Activated CD4-positive, CD25-positive, alpha-beta regulatory T cell treated with anti-CD3 and anti-CD28 coated beads, Interleukin-2, amount 50 U/mL, for 72 hours (primary cell): ENCODE results near the gene BPIFB4.
"Not testable (repeated sequence)": the region's sequence is repeated elsewhere in the genome, so short reads cannot be mapped to it uniquely, and the experiment has no call there.

Experiments used
- DNase-seq: peaks from one replicate; pipeline ENCODE4 v3.0.0; 2021

BPIFB4 gene

DNA sequence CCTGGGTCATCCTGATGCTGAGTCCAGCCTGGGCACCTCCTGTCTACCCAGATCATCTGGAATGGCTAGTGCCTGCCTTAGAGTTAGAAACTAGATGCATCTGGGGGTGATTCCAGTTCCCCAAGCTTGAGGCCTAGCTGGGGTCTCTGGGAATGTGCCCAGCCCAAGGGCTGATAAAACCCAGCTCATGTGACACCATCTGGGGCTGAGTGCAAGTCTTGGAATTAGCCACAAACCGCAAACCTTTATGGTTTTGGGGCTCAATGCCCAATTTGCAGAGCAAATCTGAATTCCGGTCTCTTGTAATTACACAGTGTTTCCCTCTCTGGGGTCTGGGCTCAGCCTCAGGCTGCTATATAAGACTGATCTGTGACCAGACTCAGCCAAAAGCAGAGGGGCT, at the start of gene BPIFB4:
Gene BPIFB4 (plus strand): TSS at position 385 of the 400 bp plus-strand sequence. CDS start 1,884 bp downstream, outside the sequence.
- DNase-seq = no peak

DNA sequence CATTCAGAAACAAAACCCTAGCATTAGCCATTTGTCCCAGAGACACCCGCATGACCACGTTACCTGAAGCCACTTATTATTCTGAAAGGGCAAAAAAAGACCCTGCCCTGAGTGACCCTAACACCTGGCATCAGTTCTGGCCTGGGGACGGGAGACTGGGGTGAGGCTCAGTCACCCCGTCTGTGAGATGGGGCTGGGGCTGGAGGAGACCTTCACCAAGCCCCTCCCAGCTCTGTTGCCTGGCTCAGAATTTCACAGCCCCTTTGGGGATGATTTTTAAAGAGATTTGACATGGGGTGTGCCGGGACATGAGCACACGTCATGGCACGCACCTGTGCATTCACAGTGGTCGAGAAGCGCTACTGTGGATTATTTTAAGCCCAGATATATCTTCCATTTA, 49.4 kb upstream of the BPIFB4 start:
- DNase-seq = no peak

DNA sequence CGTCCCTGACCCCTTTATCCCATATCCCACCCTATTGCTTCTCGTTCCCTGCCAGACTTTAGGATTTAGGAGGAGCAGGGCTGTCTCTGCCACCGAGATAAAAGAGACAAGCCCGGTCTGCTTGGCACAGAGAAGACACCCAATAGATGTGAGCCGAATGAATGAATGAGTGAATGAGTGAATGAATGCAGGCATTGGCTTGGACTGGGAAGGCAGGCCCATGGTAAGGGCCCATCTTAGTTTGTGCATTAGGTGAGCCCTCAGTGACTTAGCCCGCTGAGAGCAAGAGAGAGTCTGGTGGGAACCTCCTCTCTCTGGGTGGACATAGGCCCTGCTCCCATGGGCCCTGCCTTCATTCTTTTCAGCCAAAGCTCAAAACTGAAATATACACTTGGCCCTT, 48.9 kb upstream of the BPIFB4 start:
- DNase-seq = no peak

DNA sequence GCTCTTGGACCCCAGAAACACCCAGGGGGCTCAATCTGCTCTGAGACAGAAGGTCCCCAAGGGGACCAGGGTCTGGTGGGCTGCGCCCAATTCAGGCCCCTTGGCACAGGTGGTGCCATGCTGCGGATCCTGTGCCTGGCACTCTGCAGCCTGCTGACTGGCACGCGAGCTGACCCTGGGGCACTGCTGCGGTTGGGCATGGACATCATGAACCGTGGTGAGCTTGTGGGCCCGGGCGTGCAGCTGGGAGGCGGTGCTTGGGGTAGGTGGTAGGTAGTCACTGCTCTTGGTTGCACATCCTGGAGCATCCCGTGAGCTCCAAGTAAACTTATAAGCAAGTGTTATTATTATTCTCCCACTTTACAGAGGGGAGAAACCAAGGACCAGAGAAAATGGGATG, 47.9 kb upstream of the BPIFB4 start, which contains the start of gene BPIFB6:
Gene BPIFB6 (plus strand): TSS at position 118 of the 400 bp plus-strand sequence. CDS start 0 bp downstream, at position 118.
- DNase-seq = no peak

DNA sequence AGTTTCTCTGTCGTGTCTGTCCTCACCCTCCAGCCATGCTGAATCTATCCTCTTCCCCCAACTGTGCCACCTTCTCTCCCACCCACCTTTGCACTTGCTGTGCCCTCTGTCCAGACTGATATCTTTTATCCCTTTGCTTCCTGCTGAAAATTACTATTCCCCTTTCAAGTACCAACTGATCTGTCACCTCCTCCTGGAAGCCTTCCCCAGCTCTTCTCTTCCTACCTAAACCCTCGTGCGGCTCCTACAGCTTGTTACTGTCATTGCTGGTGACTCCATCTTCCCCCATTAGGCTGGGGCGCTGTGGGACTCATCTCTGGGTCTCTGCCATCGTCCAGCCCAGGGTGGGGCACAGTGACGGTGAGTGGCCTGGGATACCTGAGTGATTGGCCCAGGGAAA, 46.9 kb upstream of the BPIFB4 start:
- DNase-seq = no peak

DNA sequence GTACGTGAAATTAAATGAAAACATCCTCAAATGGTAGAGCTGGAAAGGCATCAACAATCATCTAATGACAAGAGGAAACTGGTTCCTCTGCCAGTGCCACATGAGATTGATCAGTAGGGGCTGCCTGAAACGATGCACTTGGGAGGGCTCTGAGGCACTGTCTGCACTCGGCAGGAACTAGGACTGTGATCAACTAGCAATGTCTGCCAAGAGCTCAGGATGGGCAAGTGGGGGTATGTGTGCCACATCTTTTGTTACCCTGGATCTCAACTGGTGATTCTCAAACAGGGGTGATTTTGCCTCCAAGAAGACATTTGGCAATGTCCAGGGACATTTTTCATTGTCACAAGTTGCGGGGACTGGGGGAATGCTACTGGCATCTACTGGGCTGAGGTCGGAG, 46.1 kb upstream of the BPIFB4 start:
- DNase-seq = no peak

DNA sequence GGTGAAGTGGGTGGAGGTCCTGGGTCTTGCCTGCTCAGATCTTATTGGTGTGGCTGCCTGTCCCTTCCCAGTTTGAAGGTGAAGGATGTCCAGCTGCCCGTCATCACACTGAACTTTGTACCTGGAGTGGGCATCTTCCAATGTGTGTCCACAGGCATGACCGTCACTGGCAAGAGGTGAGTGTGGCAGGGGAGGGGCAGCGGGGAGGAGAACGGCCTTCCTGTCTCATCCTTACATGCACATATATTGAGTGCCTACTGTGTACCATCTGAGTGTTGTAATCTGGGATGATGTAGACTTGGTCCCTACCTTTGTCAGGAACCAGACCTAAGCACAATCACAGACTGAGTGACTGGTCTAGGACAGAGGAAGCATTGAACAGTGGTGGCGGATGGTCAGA, 45.3 kb upstream of the BPIFB4 start:
- DNase-seq = no peak

DNA sequence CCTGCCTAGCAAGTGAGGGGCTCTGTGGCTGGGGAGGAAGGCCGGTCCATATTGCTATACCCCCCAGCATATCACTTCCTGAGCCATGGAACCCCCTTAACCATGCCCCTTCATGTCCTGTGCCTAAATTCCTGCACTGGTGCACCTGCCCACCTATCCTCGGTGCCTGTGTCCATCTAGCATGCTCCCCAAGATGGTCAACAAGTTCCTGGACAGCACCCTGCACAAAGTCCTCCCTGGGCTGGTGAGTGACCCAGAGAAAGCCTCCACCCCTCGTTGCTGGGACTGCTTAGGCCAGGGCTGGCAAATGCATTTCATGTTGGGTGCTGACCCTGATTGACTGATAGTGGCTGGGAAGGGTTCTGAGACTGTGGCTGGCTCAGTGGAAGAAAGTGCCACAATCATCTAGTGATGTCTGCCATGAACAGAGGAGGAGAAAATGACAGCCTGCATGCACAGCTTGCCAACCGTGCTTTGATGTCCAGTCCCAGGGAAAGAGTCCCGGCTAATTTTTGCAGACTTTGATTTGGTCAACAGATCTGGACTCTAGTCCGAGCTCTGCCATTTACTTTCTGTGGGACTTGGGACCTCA, 44.4 kb upstream of the BPIFB4 start:
- DNase-seq = no peak

DNA sequence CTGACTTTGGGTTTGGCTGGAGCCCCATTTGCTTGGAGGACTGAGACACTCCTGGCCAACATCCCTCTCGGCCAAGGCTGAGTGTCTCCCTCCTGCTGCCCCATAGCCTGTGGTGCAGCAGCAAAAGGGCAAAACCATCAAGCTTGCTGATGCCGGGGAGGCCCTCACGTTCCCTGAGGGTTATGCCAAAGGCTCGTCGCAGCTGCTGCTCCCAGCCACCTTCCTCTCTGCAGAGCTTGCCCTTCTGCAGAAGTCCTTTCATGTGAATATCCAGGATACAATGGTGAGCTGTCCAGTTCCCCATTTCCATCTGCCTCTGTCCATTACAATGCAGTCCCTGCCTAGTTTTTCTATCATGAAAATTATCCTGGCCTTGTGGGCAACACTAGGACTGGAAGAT, 42.0 kb upstream of the BPIFB4 start:
- no peak for DNase-seq

DNA sequence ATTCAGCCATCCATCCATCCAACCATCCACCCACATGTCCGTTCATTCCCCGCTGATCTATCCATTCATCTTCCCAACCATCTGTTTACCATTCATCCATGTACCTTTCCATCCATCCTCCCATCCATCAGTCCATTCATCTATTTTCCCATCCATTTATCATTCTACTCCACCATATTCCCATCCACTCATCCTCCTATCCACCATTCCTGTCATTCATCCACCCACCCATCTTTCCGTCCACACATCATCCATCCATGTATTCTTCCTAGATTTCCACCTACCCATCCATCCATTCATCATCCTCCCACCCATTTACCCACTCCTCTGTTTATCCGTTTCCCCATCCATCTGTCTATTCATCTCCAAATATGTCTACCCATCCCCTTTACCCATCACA, 41.2 kb upstream of the BPIFB4 start:
- no peak for DNase-seq

DNA sequence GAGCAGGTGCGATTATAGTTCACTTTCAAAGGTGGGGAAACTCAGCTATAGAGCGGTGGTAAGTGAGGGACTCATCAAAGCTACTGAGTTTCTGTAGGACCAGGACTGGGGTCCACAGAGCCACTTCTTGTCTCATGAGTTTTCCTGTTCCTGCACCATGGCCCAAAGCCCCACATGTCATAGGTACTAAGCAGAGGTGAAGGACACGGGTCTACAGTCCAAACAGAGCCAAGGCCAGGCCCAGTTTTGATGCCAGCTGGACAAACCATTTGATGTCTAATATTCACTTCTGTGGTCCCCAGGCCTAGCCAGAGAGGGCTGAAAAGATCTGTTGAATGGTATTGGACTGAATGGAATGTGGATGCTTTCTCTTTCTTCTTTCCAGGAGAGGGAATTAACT, 37.0 kb upstream of the BPIFB4 start:
- DNase-seq = no peak

DNA sequence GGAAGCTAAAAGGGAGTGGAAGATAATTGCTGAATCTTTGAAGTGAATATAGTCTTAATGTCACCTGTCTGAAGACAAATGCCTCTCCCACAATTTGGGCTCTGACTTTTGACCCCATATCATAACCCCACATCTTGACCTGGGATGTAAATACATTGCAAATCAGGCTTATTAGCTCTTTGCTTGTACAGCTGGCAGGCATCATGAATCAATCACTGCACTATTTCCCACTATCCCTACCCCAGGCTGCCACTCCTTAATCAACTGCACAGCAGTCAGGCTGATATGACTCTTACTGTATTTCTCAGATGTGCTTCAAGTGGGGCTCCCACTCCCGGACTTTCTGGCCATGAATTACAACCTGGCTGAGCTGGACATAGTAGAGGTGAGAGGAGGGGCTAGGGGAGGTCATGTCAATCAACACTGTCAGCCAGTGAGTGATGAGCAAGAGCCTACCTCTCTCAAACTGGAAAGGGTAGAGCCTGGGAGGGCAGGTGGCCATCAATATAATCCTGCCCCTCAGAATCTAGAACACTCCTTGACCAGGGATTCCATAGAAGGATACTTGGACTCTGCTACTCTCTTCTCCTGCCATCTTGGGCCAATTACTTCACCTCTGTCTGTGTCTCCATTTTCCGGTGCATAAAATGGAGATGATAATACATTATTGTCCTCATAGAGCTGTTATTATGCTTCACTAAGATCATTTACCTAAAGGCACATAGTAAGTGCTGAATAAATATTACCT, 36.3 kb upstream of the BPIFB4 start:
- DNase-seq = no peak

DNA sequence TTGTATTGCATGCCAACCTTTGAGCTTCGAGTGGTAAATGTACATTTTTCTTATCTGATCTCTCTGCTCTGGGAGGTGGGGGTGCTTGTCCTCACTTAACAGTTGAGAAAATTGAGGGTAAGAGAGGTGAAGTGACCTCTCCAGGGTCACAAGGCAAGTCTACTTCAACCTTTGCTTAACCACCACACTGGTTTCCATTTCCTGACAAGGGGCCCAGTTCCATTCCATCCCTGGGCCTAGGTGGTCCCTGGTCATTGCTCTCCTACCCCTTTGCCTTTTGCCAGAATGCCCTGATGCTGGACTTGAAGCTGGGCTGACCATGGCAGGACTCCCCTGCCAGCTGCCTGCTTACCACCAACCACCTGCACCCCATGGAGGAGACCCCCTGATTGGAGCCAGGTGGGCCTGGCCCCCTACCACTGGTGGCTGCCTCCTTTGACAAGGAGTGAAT, 35.7 kb upstream of the BPIFB4 start:
- DNase-seq = no peak

DNA sequence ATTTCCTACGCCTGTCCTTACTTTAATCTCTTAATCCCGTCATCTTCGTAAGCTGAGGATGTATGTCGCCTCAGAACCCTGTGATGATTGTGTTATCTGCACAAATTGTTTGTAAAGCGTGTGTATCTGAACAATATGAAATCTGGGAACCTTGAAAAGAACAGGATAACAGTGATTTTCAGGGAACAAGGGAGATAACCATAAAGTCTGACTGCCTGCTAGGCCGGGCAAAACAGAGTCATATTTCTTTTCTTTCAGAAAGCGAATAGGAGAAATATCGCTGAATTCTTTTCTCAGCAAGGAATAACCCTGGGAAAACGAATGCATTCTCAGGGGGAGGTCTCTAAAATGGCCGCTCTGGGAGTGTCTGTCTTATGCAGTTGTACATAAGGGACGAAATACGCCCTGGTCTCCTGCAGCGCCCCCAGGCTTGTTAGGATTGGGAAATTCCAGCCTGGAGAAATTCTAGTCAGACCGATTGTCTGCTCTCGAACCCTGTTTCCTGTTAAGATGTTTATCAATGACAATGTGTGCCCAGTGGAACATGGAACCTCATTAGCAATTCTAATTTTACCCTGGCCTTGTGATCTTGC, 34.2 kb upstream of the BPIFB4 start:
- DNase-seq = not testable (repeated sequence)

DNA sequence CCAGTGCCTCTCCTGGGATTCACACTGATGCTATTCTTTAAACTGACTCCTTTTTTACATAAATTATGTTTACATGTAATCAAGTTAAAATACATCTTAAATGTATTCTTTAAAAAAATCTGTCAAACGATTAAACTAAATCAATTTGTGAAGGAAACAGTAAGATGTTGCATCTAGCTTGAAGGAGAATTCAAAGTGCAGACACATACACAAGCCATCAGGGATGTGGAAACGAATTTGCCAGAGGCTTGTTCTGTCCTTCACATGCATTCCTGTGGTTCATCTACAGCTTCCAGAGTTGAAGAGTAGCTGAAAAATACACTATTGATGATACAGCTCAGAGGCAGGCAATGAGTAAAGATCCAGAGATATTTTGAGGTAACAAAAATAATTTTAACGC, 33.0 kb upstream of the BPIFB4 start:
- no peak for DNase-seq

DNA sequence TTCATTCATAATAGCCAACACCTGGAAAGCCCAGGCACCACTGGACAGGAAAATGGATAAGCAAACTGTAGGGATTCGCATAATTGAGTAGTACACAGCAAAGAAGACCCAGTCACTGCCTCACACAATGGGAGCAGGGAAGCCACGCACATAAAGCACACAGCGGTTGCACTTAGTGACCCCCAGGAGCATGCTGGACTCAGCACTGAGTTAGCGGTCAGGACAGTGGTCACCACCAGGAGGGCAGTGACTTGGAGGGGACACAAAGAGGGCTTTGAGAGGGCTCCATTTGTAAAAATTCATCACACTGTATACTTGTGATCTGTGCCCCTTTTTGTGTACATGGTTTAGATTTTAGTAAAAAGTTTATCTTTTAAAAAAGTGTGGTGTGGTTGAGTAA, 28.1 kb upstream of the BPIFB4 start:
- DNase-seq = no peak

DNA sequence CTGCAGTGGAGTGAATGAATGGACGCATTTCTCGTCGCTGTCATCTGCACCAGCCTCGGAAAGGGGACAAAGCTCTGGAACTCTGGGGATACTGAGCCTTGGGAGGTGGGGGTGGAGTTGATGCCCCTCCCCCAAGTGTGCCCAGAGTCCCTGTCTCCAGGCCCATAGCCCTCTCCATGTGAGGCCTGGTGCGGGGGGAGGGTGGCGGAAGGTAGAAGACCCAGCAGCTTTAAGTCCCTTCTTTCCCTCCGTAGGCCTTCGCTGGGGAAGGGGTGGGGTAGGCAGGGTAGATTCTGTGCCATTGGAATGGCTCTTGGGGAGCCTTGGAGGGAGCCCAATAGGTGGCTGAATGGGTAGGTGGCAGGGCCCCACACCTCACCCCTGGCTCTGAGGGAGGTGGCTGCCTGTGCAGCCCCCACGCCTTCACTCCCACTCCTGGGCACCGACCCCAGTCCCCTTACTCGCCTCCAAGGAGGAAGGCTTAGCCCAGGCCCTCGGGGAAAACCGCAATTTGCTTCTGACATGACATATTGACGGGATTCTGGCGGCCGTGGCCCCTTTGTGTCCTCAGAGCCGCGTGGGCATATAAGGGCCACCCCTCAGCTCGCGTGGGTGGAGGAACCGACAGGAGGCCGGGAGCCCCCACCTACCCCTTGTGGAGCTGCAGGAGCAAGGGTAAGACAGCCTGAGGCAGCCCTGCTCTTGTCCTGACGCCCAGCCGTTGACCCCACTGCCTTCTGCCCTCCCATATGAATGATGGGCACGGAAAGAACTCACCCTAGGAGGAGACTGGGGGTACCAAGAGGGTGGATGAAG, 25.9 kb upstream of the BPIFB4 start, which contains the start of gene BPIFB3:
Gene BPIFB3 (plus strand): TSS at position 613 of the 816 bp plus-strand sequence. CDS start 1,533 bp downstream, outside the sequence.
- no peak for DNase-seq

DNA sequence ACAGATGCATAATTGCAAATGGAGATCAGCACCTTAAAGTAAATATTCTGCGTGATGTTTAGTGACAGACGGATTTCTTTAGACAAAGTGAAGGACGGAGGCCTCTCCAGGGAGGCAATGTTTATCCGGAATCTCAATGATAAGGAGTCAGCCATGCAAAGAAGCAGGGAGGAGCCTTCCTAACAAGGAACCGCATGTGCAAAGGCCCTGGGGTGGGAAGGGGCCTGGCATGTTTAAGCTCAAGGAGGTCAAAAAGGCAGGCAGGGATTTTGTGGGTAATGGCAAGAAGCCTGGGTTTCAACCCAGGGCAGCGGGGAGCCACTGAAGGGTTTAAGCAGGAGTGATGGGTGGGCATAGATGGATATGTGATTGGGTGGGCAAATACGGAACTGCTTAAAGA, 25.1 kb upstream of the BPIFB4 start:
- DNase-seq = no peak

DNA sequence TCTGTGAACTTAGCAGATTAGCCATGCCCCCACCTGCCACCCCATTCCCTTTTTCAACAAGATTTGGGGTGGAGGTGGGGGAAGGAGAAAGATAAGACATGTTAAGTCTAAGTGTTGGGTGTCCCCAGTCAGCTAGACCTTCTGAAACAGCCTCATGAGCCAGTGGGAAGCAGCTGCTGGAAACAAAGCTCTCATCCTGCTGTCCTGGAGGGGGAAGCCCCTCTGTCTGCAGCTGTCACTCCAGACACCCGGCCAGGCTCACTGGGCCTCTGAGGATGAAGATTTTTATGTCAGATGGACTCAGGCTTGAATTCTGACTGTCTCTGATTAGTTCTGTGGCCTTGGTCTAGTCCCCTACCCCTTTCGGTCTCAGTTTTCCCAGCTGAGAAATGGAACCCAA, 24.7 kb upstream of the BPIFB4 start:
- DNase-seq = no peak

DNA sequence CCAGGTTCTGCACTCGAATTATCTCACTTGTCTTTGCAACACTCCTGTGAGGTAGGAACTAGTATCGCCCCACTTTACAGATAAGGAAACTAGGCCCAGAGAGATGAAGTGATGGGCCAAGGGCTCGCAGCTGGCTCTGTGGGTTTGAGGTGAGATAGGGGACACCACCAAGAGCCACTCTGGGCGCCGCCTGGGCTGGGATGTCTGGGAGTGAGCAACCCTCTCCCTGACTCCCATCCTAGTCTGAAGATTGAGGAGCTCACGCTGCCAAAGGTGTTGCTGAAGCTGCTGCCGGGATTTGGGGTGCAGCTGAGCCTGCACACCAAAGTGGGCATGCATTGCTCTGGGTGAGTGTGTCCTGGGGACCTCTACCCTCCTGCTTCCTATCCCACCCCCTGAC, 20.3 kb upstream of the BPIFB4 start:
- no peak for DNase-seq

DNA sequence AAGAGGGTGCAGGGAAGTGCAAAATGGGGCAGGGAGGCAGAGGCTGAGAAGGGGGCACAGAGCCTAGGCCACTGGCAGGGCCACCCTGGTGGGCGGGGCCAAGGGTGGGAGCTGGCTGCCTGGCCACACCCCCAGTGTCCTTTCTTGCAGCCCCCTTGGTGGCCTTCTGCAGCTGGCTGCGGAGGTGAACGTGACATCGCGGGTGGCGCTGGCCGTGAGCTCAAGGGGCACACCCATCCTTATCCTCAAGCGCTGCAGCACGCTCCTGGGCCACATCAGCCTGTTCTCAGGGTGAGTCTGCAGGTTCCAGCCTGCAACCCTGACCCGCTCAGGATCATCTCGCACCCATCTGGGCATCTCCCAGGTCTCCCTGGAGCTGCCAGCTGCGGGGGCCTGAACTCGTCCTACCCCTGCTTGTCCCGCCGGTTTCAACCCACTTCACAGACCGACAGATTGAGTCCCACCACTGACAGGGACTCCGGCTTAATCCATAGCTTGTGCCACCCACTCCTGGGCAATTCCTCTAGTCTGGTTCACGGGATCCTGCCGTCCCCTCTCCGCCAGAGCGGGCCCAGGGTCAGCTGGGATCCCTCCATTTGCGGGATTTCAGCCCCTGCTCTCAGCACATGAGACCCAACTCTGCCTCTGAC, 19.6 kb upstream of the BPIFB4 start:
- DNase-seq = no peak

DNA sequence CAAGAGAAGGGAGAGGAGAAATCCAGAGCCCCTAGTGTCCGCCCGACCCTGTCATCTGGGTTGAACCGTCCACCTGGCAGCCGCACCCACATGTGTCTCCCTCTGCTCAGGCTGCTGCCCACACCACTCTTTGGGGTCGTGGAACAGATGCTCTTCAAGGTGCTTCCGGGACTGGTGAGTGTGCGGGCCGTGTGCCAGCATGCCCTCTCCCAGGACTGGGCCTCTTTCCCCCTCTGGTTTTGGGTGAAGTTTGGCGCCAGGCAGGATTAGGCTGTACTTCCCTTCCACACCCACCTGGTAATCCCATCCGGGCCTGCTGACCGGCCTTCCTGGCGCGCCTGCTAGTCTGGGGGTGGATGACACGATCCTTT, 17.8 kb upstream of the BPIFB4 start:
- DNase-seq = no peak
